Effector memory CD8-positive, alpha-beta T cell (primary cell): Measurements from ENCODE around the gene CRYL1.
"Not testable (repeated sequence)": the region's sequence is repeated elsewhere in the genome, so short reads cannot be mapped to it uniquely, and the experiment has no call there.

Experiments used
- ATAC-seq: fragments of 150-1000 bp; cut with Tn5 transposase; replicated peaks from 2 replicates; pipeline ENCODE4 v1.10.0; 2021; ENCODE audit warnings: mild to moderate bottlenecking, moderate library complexity
- DNase-seq, 3 experiments: peaks; one replicate each; pipeline ENCODE4 v3.0.0; 2021
- H3K27ac Mint-ChIP-seq, 2 donors: one replicate each; pipeline ENCODE4 v1.8.0; 2022; ENCODE audit warnings: mild to moderate bottlenecking in 2 of 2, mixed read lengths in 2 of 2, moderate library complexity in 2 of 2
- H3K27me3 Mint-ChIP-seq, 2 donors: one replicate each; pipeline ENCODE4 v1.8.0; 2022; ENCODE audit warnings: mixed read lengths in 2 of 2
- H3K36me3 Mint-ChIP-seq: one replicate; pipeline ENCODE4 v1.8.0; 2022; ENCODE audit warnings: mild to moderate bottlenecking, moderate library complexity, mixed read lengths; ENCODE audit not compliant: insufficient read depth
- H3K4me1 Mint-ChIP-seq, 2 donors: one replicate each; pipeline ENCODE4 v1.8.0; 2022; ENCODE audit warnings: low read depth in 2 of 2, mixed read lengths in 2 of 2
- H3K4me3 Mint-ChIP-seq, 2 donors: one replicate each; pipeline ENCODE4 v1.8.0; 2022; ENCODE audit warnings: mild to moderate bottlenecking in 2 of 2, mixed read lengths in 2 of 2, moderate library complexity in 2 of 2
- H3K9me3 Mint-ChIP-seq, 2 donors: one replicate each; pipeline ENCODE4 v1.8.0; 2022; ENCODE audit warnings: mixed read lengths in 2 of 2

Gene CRYL1

DNA sequence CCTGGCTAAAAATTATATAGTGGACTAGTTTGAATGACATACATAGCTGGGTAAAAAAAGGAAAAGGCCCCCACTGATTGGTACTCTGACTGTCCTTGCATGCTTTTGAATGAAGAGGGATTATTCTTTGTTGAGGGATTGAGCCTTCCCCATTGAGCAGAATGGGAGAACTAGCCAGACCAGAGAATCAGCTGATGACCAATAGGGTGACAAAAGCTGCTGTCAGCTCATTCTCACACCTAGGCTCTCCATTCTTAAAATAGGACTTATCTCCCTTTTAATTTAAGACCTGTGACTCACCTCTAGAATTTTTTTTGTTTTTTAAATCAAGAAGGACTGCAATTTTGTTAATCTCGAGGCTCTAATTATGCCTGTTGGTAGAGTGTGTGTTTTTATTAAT is 79.3 kb downstream of the CRYL1 start:
- DNase-seq (no peak), ATAC-seq (no peak)
- Mint-ChIP-seq H3K36me3 (no peaks in the 10 kb centered on the region), H3K27me3 (no peaks in the 10 kb centered on the region), H3K27ac (no peak overlapping the region), H3K9me3 (peaks cover 1 to 11% of the 10 kb centered on the region in 2 donors), H3K4me1 (peaks cover 4 to 8% of the 10 kb centered on the region in 2 donors), H3K4me3 (no peak overlapping the region)

DNA sequence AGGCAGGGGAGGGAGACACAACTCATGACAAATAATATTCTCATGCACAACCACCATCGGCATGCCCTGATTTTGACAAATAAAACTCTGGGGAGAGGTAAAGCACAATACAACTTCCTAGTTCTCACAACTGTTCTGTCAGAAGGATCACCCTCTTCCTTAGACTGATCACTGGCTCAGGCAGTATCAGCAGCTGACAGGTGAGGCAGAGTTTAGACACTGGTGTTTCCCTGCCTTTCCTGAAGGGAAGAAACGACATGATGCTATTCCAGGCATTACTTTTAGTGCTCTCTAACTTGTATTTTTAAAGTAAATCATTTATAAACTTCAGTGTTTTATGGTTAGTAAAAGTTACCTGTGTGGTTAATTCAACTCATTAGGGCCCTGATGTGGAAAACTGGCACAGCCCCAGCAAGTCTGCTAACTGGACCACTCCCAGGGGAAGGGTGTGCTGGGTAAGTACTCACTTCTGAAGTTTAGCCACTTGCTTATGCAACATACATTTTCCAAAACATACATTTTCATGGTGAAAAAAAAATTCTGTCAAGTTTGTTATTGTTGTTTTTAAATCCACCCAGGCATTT is 82.8 kb downstream of the CRYL1 start:
- H3K4me3 Mint-ChIP-seq, result no peak overlapping the region
- no peaks in the 10 kb centered on the region for H3K27me3 Mint-ChIP-seq
- ATAC-seq (no peak), DNase-seq (no peak)
- H3K4me1 Mint-ChIP-seq, result peaks cover 0 to 5% of the 10 kb centered on the region in 2 donors
- no peak overlapping the region for H3K27ac Mint-ChIP-seq
- peaks cover 0 to 4% of the 10 kb centered on the region in 2 donors for H3K9me3 Mint-ChIP-seq
- H3K36me3 Mint-ChIP-seq, result peaks cover 5% of the 10 kb centered on the region

DNA sequence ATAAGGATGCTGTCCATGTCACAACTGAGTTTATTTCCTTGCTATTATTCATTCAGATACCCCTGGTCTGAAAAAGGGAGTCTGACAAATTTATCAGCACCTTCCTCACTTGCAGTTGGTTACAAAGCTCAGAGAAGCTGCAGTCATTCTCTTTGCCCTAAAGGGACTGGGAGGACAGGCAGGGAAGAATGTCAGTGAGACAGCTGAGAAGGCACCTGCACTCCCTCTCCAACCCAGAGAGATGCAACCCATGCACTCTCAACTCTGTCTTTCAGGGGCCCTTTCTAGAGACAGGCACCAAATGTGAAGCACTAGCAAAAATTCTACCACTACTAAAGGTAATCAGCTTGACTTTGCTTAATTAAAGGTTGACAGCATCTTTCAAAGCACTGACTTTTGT is 83.3 kb downstream of the CRYL1 start:
- Mint-ChIP-seq H3K36me3 (peaks cover 5% of the 10 kb centered on the region), H3K4me3 (no peak overlapping the region), H3K27me3 (no peaks in the 10 kb centered on the region), H3K9me3 (no peaks in the 10 kb centered on the region), H3K4me1 (peaks cover 0 to 5% of the 10 kb centered on the region in 2 donors), H3K27ac (no peak overlapping the region)
- no peak for DNase-seq
- no peak for ATAC-seq

DNA sequence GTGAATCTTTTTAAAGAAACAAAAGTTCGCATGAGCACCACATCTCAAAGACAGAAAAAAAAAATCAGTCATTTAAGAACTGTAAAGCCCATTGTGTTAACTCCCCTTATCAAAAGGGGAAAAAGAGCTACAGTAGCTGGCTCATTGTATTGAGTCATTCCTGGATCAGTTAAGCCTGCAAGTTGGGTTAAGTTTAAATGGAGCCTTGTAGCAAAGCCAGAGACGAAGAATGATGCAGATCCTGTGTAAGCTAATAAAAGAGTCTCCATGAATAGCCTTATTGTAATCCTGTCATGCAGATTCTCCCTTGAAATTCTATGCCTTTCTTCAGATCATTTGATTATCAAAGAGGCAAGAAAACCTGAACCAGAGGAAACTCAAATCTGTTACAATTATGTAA is 83.8 kb downstream of the CRYL1 start:
- Mint-ChIP-seq H3K9me3 (no peaks in the 10 kb centered on the region), H3K27ac (no peak overlapping the region), H3K36me3 (peaks cover 5% of the 10 kb centered on the region), H3K4me1 (peaks cover 0 to 5% of the 10 kb centered on the region in 2 donors), H3K4me3 (no peak overlapping the region), H3K27me3 (no peaks in the 10 kb centered on the region)
- ATAC-seq, result no peak
- DNase-seq, result no peak

DNA sequence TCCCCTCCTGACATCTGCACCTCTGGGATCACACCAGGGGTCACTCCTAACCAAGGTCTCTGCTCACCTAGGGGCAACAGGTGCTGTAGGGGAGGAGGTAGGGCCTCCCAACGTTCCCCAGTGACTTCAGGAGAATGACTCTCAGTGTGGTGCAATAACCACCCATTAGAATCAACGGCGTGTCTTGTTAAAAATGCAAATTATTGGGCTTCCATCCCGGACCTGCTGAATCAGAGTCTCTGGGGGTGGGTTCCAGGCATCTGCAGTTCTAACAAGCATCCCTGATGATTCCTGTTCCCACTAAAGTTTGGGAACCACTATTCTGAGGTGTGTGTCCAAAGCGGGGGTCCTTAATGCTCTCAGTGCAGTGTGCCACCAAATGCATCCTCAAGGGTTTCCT is 84.6 kb downstream of the CRYL1 start:
- H3K4me1 Mint-ChIP-seq, result peaks cover 0 to 5% of the 10 kb centered on the region in 2 donors
- no peak for ATAC-seq
- peaks cover 5% of the 10 kb centered on the region for H3K36me3 Mint-ChIP-seq
- H3K27ac Mint-ChIP-seq, result no peak overlapping the region
- no peak for DNase-seq
- no peaks in the 10 kb centered on the region for H3K9me3 Mint-ChIP-seq
- H3K27me3 Mint-ChIP-seq, result no peaks in the 10 kb centered on the region
- H3K4me3 Mint-ChIP-seq, result no peak overlapping the region

DNA sequence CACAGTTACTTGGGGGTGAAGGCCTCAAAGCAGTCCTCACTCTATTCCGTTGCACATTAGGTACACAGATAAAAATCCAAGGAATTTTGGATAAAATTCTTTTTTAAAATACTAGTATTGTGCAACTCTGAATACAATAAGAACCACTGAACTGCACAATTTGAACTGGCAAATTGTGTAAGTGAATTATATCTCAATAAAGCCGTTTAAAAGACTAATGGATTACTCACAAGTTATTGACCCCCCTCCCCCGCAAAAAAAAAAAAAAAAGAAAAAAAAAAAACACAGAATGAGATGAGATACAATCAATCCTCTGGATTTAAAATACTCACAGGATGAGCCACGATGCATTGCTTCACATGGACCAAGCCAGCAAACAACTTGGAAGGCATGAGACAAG is 86.4 kb downstream of the CRYL1 start:
- Mint-ChIP-seq H3K27me3 (no peaks in the 10 kb centered on the region), H3K4me1 (peaks cover 0 to 5% of the 10 kb centered on the region in 2 donors), H3K4me3 (no peak overlapping the region), H3K9me3 (no peaks in the 10 kb centered on the region), H3K27ac (no peak overlapping the region), H3K36me3 (peaks cover 5% of the 10 kb centered on the region)
- ATAC-seq (no peak), DNase-seq (no peak)

DNA sequence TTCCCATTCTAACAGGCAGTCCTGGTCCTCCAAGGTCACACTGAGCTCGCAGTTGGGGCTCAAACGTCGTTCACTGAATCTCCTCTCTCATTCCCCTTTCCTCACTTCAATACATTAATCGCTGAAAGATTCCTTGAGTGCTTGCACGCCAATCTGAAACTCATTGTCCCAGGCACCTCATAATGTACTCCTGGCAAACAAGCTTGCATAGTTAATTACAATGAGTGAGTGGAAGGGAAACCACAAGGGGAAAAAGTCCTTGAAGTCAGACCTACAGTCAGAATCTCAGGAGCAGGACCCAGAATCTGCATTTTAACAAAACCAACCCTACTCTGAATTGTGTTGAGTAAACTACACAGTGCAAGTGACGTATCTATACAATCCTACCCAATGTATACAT is 86.9 kb downstream of the CRYL1 start:
- Mint-ChIP-seq H3K36me3 (peaks cover 5% of the 10 kb centered on the region), H3K9me3 (no peaks in the 10 kb centered on the region), H3K27me3 (no peaks in the 10 kb centered on the region), H3K4me1 (peaks cover 0 to 7% of the 10 kb centered on the region in 2 donors), H3K27ac (no peak overlapping the region), H3K4me3 (no peak overlapping the region)
- no peak for DNase-seq
- ATAC-seq, result no peak

DNA sequence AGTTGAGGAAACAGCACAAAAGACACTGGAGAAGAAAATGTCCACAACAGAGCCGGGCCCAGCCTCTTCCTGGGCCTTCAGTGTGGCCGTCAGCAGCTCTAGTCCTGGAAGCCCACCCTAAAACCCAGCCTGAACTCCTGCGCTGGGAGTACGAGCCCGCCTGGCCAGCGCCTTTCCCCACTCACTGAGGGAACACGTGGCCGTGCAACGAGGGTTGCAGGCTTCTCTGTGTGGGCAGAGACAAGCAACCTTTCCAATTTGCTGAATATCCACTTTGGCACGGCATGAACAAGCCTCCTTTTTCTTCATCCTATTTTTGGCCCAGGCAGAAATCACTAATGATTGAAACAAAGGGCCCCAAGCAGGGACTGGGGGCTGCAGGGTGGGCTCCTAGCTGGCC is 89.2 kb downstream of the CRYL1 start:
- Mint-ChIP-seq H3K9me3 (no peaks in the 10 kb centered on the region), H3K36me3 (peaks cover 5% of the 10 kb centered on the region), H3K4me3 (no peak overlapping the region), H3K27ac (no peak overlapping the region), H3K27me3 (no peaks in the 10 kb centered on the region), H3K4me1 (peaks cover 0 to 2% of the 10 kb centered on the region in 2 donors)
- ATAC-seq (no peak), DNase-seq (no peak)

DNA sequence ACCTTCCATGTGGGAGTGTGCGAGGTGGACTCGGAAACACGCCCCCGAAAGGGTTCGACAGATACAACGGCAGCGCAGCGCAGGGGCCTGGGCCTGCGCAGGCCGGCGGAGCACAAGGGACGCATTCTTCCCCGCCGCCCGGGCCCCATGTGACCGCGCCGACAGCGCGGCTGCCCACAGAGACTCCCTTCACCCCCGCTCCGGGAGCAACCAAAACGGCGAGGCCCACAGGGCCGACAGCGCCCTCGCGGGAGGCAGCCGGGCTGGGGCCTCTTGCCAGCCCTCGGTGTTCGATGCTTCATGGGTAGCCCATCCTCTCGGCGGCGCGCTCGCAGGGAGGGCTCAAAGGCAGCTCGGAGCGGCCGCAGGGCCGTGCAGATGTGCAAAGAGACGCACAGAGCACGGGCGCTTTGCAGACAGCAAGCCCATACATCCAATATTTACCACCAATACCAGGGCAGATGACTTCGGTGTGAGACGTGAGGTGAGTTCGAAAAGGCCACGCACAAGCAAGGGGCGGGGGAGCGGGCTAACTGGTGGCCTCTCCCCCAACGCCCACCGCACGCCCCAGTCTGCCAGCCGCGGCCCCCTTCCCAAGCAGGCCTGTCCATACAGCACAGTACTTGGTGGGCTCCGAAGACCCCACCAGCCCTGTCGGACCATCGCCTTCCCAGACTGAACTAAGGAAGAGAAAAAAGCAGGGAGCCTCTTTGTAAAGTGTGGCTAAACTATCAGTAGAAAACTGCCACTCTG is 89.9 kb downstream of the CRYL1 start:
- H3K4me3 Mint-ChIP-seq, result no peak overlapping the region
- H3K4me1 Mint-ChIP-seq, result peaks cover 0 to 2% of the 10 kb centered on the region in 2 donors
- H3K27ac Mint-ChIP-seq, result no peak overlapping the region
- H3K36me3 Mint-ChIP-seq, result peaks cover 5% of the 10 kb centered on the region
- ATAC-seq (no peak), DNase-seq (no peak)
- H3K9me3 Mint-ChIP-seq, result no peaks in the 10 kb centered on the region
- H3K27me3 Mint-ChIP-seq, result no peaks in the 10 kb centered on the region

DNA sequence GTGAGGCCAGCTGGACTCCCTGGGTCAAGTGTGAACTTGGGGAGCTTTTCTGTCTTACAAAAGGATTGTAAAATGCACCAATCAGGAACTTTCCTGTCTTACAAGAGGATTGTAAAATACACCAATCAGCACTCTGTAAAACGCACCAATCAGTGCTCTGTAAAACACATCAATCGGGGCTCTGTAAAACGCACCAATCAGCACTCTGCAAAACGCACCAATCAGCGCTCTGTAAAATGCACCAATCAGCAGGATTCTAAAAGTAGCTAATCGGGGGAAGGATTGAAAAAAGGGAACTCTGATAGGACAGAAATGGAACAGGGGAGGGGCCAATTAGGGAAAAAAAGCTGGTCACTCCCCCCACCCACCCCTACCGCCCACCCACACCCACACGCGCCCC is 91.4 kb downstream of the CRYL1 start:
- not testable (repeated sequence) for ATAC-seq, H3K27ac Mint-ChIP-seq, H3K27me3 Mint-ChIP-seq

DNA sequence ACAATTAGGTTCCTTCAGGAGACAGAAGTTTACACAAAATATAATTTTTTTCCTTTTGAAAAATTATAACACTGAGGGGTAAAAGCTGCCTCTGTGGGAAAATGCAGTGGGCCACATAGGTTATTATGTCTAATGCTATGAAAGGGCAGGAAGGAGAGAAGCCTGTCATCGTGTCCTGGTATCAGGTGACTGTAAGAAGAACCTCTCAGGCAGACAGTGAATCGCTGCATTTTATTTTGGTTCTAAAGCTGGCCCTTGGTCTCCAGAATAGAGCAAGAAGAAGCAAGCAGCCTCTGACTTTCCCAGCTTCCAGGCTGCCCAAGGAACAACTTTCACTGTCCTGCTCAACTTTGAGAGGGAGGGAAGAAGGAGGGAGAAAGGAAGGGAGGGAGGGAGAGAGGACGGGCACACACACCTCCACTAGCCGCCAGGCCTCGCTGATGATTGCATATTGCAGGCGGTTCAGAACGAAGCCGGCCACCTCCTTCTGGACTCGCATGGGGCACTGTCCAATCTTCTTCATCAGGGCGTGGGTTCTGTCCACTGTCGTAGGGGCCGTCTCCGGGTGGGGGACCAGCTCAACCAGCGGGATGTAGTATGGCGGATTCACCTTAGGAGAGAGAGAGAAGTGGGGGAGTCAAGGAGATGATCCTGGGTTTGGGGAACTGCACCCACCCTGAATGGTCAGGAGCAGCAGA is 93.8 kb downstream of the CRYL1 start:
- Mint-ChIP-seq H3K9me3 (no peaks in the 10 kb centered on the region), H3K36me3 (no peaks in the 10 kb centered on the region), H3K4me1 (peaks cover 0 to 6% of the 10 kb centered on the region in 2 donors), H3K4me3 (no peak overlapping the region), H3K27ac (no peak overlapping the region), H3K27me3 (no peaks in the 10 kb centered on the region)
- ATAC-seq (no peak), DNase-seq (no peak)

More for the DNA sequence above, 91.4 kb downstream of the CRYL1 start:
- H3K4me3 Mint-ChIP-seq, H3K9me3 Mint-ChIP-seq, DNase-seq, H3K36me3 Mint-ChIP-seq, H3K4me1 Mint-ChIP-seq: not testable (repeated sequence)

DNA sequence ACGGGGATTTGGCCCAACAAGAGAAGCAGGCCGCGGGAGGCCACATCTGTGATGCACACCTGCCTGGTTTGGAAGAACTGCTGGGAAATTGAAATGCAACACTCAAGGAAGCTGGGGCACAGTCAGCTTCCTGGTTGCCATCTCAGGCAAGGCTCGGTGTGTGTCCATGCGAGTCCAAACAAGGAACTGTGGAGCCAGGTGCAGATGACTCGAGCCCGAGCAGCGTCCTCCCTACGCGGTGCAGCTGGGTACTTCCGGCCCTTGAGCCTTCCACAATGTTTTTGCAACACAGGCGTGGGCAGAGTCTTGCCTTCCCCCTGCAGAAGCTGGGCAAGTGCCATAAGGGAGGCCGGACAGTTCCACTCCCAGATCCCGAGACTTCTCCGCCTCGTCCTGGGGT is 94.6 kb downstream of the CRYL1 start:
- no peak for ATAC-seq

DNA sequence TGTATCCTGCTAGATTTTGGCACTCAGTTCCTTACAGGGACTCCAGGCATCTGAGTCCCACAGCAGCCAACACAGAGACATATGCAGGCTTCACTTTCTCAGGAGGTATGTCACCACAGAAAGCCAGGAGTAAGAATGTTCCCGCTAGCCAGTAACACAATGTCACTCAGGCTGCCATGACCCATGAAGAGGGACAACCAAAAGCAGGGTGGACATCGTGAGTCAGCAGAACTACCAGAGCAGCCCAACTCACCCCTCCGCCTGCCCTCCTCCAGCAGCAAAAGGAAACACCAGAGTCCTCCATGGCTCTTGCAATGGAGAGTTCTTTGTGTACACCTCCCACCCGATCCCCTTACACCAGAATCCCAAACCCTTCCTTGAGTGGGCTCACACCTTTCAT is 95.4 kb downstream of the CRYL1 start:
- no peak for DNase-seq
- Mint-ChIP-seq H3K27ac (peak overlapping the region in 1 of 2 donors; percentile 38), H3K27me3 (no peaks in the 10 kb centered on the region), H3K4me3 (no peak overlapping the region), H3K36me3 (no peaks in the 10 kb centered on the region), H3K4me1 (peaks cover 0 to 7% of the 10 kb centered on the region in 2 donors), H3K9me3 (no peaks in the 10 kb centered on the region)
- ATAC-seq, result no peak

More for the DNA sequence above, 94.6 kb downstream of the CRYL1 start:
- Mint-ChIP-seq H3K4me1 (peaks cover 0 to 6% of the 10 kb centered on the region in 2 donors), H3K27me3 (no peaks in the 10 kb centered on the region), H3K4me3 (no peak overlapping the region), H3K36me3 (no peaks in the 10 kb centered on the region), H3K9me3 (no peaks in the 10 kb centered on the region), H3K27ac (no peak overlapping the region)
- no peak for DNase-seq

DNA sequence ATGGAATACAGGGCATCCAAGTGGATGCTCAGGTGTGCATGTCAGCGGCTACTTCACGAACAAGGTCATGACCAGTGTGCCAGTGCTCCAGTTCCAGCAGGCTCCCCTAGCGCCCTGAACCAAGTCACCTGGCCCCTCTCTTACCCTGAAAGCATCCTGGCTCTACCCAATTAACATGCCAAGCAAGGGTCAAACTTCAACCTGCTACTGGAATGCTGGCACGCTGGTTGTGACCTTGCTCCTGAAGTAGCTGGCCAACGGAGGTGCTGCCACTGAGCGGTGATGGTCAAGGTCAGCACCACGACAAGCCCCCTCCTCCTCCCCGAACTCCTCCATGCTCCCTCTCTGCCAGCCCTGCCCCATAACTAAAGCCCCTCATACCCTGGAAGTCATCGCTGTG is 96.0 kb downstream of the CRYL1 start:
- no peak for DNase-seq
- H3K4me1 Mint-ChIP-seq, result peaks cover 0 to 8% of the 10 kb centered on the region in 2 donors
- no peak for ATAC-seq
- no peaks in the 10 kb centered on the region for H3K36me3 Mint-ChIP-seq
- H3K27ac Mint-ChIP-seq, result peak overlapping the region in 1 of 2 donors; percentile 38
- no peaks in the 10 kb centered on the region for H3K27me3 Mint-ChIP-seq
- H3K9me3 Mint-ChIP-seq, result no peaks in the 10 kb centered on the region
- H3K4me3 Mint-ChIP-seq, result no peak overlapping the region
